Measurements from ENCODE around the gene STKLD1. TPM values are rescaled to one million over a fixed set of nuclear protein-coding genes. Genes with fewer than 3 reads are reported as not detected.
A peak's percentile ranks its signal among the peaks of the same experiment; 100 is the strongest.
"Not testable (repeated sequence)": the region's sequence is repeated elsewhere in the genome, so short reads cannot be mapped to it uniquely, and the experiment has no call there.

The STKLD1 gene
- total and polyA plus RNA-seq, 4 donors = 1.4 to 3.5 TPM; not detected in 2

GRCh38 chr9:133372144-133372543 is 4.0 kb upstream of the STKLD1 start:
- no peaks in the 10 kb centered on the region for H3K9me3 ChIP-seq (ENCODE audit: control insufficient read depth, low read length)
- ATAC-seq (ENCODE audit: low FRiP score) (no peak), DNase-seq (no peak)
- H3K4me3 ChIP-seq (ENCODE audit: low read length in 2 of 2) = no peak overlapping the region
- H3K27me3 ChIP-seq (ENCODE audit: control insufficient read depth in 1 of 2, insufficient read depth in 2 of 2, low read length in 1 of 2) = no peaks in the 10 kb centered on the region
- no peak overlapping the region for H3K27ac ChIP-seq (ENCODE audit: low read depth in 1 of 2, low read length in 2 of 2)
- no peaks in the 10 kb centered on the region for H3K4me1 ChIP-seq (ENCODE audit: control insufficient read depth in 1 of 2, insufficient read depth in 2 of 2, low read length in 2 of 2)
- intact Hi-C loops (cut with DNase I) = no loop called here
- 53 to 56% methylated on average over 7 of the region's 7 CpGs for WGBS, 2 donors
- no peaks in the 10 kb centered on the region for H3K36me3 ChIP-seq (ENCODE audit: control insufficient read depth in 1 of 2, insufficient read depth in 2 of 2, low read length in 1 of 2)

GRCh38 chr9:133374612-133375115 is 1.5 kb upstream of the STKLD1 start:
- no peaks in the 10 kb centered on the region for H3K36me3 ChIP-seq (ENCODE audit: control insufficient read depth in 1 of 2, insufficient read depth in 2 of 2, low read length in 1 of 2)
- ATAC-seq (ENCODE audit: low FRiP score) = no peak
- intact Hi-C loops (cut with DNase I) = loop anchor here in 1 of 2 donors (5.0 kb wide), 2 partner anchors 37 to 83 kb away; partner anchors contain the start of genes CACFD1 and SURF6
- H3K4me3 ChIP-seq (ENCODE audit: low read length in 2 of 2) = peak overlapping the region; percentile 99
- no peak for DNase-seq
- no peaks in the 10 kb centered on the region for H3K9me3 ChIP-seq (ENCODE audit: control insufficient read depth, low read length)
- H3K27me3 ChIP-seq (ENCODE audit: control insufficient read depth in 1 of 2, insufficient read depth in 2 of 2, low read length in 1 of 2) = no peaks in the 10 kb centered on the region
- no peak overlapping the region for H3K27ac ChIP-seq (ENCODE audit: low read depth in 1 of 2, low read length in 2 of 2)
- WGBS, 2 donors = 10 to 11% methylated on average over 12 of the region's 12 CpGs
- no peaks in the 10 kb centered on the region for H3K4me1 ChIP-seq (ENCODE audit: control insufficient read depth in 1 of 2, insufficient read depth in 2 of 2, low read length in 2 of 2)

- DNase-seq = no peak
- 0% methylated on average over 29 to 39 of the region's 39 CpGs for WGBS, 2 donors
- H3K27me3 ChIP-seq (ENCODE audit: control insufficient read depth in 1 of 2, insufficient read depth in 2 of 2, low read length in 1 of 2) = no peaks in the 10 kb centered on the region
- no peaks in the 10 kb centered on the region for H3K4me1 ChIP-seq (ENCODE audit: control insufficient read depth in 1 of 2, insufficient read depth in 2 of 2, low read length in 2 of 2)
- H3K4me3 ChIP-seq (ENCODE audit: low read length in 2 of 2) = peak overlapping the region; percentile 99
- H3K27ac ChIP-seq (ENCODE audit: low read depth in 1 of 2, low read length in 2 of 2) = peak overlapping the region; percentile 85 to 93
- H3K9me3 ChIP-seq (ENCODE audit: control insufficient read depth, low read length) = no peaks in the 10 kb centered on the region
- intact Hi-C loops (cut with DNase I) = loop anchor here in 1 of 2 donors (5.0 kb wide), 2 partner anchors 38 to 82 kb away; partner anchors contain the start of genes CACFD1 and SURF6
- H3K36me3 ChIP-seq (ENCODE audit: control insufficient read depth in 1 of 2, insufficient read depth in 2 of 2, low read length in 1 of 2) = no peaks in the 10 kb centered on the region
- ATAC-seq (ENCODE audit: low FRiP score) = peak; percentile 23
These were observed 946 bp upstream of the STKLD1 start for GRCh38 chr9:133375116-133375723.

GRCh38 chr9:133377280-133377679 is 1.1 kb downstream of the STKLD1 start:
- not testable (repeated sequence) for H3K27me3 ChIP-seq (ENCODE audit: control insufficient read depth in 1 of 2, insufficient read depth in 2 of 2, low read length in 1 of 2); H3K27ac ChIP-seq (ENCODE audit: low read depth in 1 of 2, low read length in 2 of 2); H3K4me1 ChIP-seq (ENCODE audit: control insufficient read depth in 1 of 2, insufficient read depth in 2 of 2, low read length in 2 of 2); ATAC-seq (ENCODE audit: low FRiP score); DNase-seq; H3K36me3 ChIP-seq (ENCODE audit: control insufficient read depth in 1 of 2, insufficient read depth in 2 of 2, low read length in 1 of 2); H3K4me3 ChIP-seq (ENCODE audit: low read length in 2 of 2); H3K9me3 ChIP-seq (ENCODE audit: control insufficient read depth, low read length)
- intact Hi-C loops (cut with DNase I) = loop anchor here in 1 of 2 donors (5.0 kb wide), 2 partner anchors 40 to 80 kb away; partner anchors contain the start of genes CACFD1 and SURF6
- WGBS, 2 donors = 91 to 92% methylated on average over 14 of the region's 14 CpGs

GRCh38 chr9:133377721-133378216 is 1.6 kb downstream of the STKLD1 start:
- no peak overlapping the region for H3K4me3 ChIP-seq (ENCODE audit: low read length in 2 of 2)
- no peaks in the 10 kb centered on the region for H3K4me1 ChIP-seq (ENCODE audit: control insufficient read depth in 1 of 2, insufficient read depth in 2 of 2, low read length in 2 of 2)
- no peaks in the 10 kb centered on the region for H3K27me3 ChIP-seq (ENCODE audit: control insufficient read depth in 1 of 2, insufficient read depth in 2 of 2, low read length in 1 of 2)
- no peaks in the 10 kb centered on the region for H3K9me3 ChIP-seq (ENCODE audit: control insufficient read depth, low read length)
- DNase-seq (no peak), ATAC-seq (ENCODE audit: low FRiP score) (no peak)
- H3K27ac ChIP-seq (ENCODE audit: low read depth in 1 of 2, low read length in 2 of 2) = no peak overlapping the region
- intact Hi-C loops (cut with DNase I) = loop anchor here in 1 of 2 donors (5.0 kb wide), 2 partner anchors 40 to 80 kb away; partner anchors contain the start of genes CACFD1 and SURF6
- 75 to 79% methylated on average over 6 of the region's 6 CpGs for WGBS, 2 donors
- no peaks in the 10 kb centered on the region for H3K36me3 ChIP-seq (ENCODE audit: control insufficient read depth in 1 of 2, insufficient read depth in 2 of 2, low read length in 1 of 2)

GRCh38 chr9:133378408-133378962 is 2.3 kb downstream of the STKLD1 start:
- Histone ChIP-seq H3K36me3 (ENCODE audit: control insufficient read depth in 1 of 2, insufficient read depth in 2 of 2, low read length in 1 of 2) (no peaks in the 10 kb centered on the region), H3K27ac (ENCODE audit: low read depth in 1 of 2, low read length in 2 of 2) (no peak overlapping the region), H3K4me3 (ENCODE audit: low read length in 2 of 2) (no peak overlapping the region), H3K4me1 (ENCODE audit: control insufficient read depth in 1 of 2, insufficient read depth in 2 of 2, low read length in 2 of 2) (no peaks in the 10 kb centered on the region), H3K27me3 (ENCODE audit: control insufficient read depth in 1 of 2, insufficient read depth in 2 of 2, low read length in 1 of 2) (no peaks in the 10 kb centered on the region), H3K9me3 (ENCODE audit: control insufficient read depth, low read length) (no peaks in the 10 kb centered on the region)
- ATAC-seq (ENCODE audit: low FRiP score) (no peak), DNase-seq (no peak)
- intact Hi-C loops (cut with DNase I) = loop anchor here in 1 of 2 donors (5.0 kb wide), 2 partner anchors 41 to 79 kb away; partner anchors contain the start of genes CACFD1 and SURF6
- WGBS, 2 donors = 93 to 94% methylated on average over 1 of the region's 1 CpG

GRCh38 chr9:133379153-133380086 is 3.3 kb downstream of the STKLD1 start:
- Histone ChIP-seq H3K36me3 (ENCODE audit: control insufficient read depth in 1 of 2, insufficient read depth in 2 of 2, low read length in 1 of 2) (no peaks in the 10 kb centered on the region), H3K9me3 (ENCODE audit: control insufficient read depth, low read length) (no peaks in the 10 kb centered on the region), H3K27me3 (ENCODE audit: control insufficient read depth in 1 of 2, insufficient read depth in 2 of 2, low read length in 1 of 2) (no peaks in the 10 kb centered on the region), H3K4me1 (ENCODE audit: control insufficient read depth in 1 of 2, insufficient read depth in 2 of 2, low read length in 2 of 2) (no peaks in the 10 kb centered on the region), H3K4me3 (ENCODE audit: low read length in 2 of 2) (no peak overlapping the region), H3K27ac (ENCODE audit: low read depth in 1 of 2, low read length in 2 of 2) (no peak overlapping the region)
- intact Hi-C loops (cut with DNase I) = loop anchor here in 1 of 2 donors (5.0 kb wide), 2 partner anchors 42 to 78 kb away; partner anchors contain the start of genes CACFD1 and SURF6
- WGBS, 2 donors = 90 to 91% methylated on average over 14 of the region's 14 CpGs
- ATAC-seq (ENCODE audit: low FRiP score) (no peak), DNase-seq (no peak)

DNA sequence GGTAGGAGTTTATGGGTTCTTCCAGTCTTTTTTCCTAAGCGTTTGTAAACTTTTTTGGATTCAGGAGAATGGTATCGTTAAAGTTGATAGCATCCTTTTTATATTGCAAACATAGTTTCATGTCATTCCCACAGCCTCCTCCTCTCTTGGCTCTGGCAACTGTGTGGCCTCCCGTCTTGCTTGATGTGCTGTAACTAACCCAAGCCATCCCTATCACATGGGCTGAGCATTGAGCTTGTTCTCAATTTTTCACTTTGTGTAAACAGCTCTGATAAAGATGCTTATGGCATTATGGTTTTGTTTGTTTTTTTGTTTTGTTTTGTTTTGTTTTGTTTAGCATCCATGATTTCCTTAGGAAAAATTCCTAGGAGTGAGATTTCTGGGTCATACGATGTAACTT is 4.6 kb downstream of the STKLD1 start:
- no peak for DNase-seq
- no peak for ATAC-seq (ENCODE audit: low FRiP score)

More for the DNA sequence above, 4.6 kb downstream of the STKLD1 start:
- Histone ChIP-seq H3K36me3 (ENCODE audit: control insufficient read depth in 1 of 2, insufficient read depth in 2 of 2, low read length in 1 of 2) (no peaks in the 10 kb centered on the region), H3K4me3 (ENCODE audit: low read length in 2 of 2) (no peak overlapping the region), H3K27me3 (ENCODE audit: control insufficient read depth in 1 of 2, insufficient read depth in 2 of 2, low read length in 1 of 2) (no peaks in the 10 kb centered on the region), H3K4me1 (ENCODE audit: control insufficient read depth in 1 of 2, insufficient read depth in 2 of 2, low read length in 2 of 2) (no peaks in the 10 kb centered on the region), H3K9me3 (ENCODE audit: control insufficient read depth, low read length) (no peaks in the 10 kb centered on the region), H3K27ac (ENCODE audit: low read depth in 1 of 2, low read length in 2 of 2) (no peak overlapping the region)
- 87 to 90% methylated on average over 4 of the region's 4 CpGs for WGBS, 2 donors
- intact Hi-C loops (cut with DNase I) = no loop called here

Data from aorta (tissue), 5 donors.